ENCODE results near the gene NKIRAS2.
A peak's percentile ranks its signal among the peaks of the same experiment; 100 is the strongest.

Gene NKIRAS2

DNA sequence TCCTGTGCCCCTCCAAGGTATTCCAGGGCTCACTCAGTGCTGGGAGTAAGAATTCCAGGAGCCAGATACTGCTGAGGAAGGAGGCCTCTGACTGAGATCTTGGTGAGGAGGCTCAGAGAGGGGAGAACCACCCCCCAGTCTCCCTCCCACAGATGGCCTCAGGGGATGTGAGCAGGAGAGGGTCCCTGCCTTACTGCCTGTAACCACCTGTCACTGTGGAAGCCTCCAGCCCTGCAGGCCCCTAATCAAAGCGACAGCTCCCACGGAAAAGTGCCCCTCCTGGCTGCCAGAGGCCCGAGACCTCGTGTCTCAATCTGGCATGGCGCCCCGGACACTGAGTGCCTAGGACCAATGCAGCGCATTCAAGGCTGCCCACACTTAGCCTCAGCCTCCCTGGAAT is 38.2 kb downstream of the NKIRAS2 start:
- no peak for DNase-seq

DNA sequence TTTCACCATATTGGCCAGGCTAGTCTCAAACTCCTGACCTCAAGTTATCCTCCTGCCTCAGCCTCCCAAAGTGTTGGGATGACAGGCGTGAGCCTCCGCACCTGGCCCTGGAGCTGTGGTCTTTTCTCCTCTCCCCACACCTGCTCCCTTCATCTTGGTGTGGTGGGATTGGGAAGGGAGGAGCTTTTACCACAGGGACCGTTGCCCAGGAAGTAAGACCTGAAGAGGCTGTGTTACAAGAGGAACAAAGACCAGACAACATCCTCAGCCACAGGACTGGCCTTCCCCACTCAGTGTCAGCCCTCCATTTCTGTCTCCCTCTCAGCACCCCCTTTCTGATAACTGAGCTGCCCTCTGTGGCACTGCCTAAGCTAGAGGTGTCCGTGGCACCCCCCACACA is 39.9 kb downstream of the NKIRAS2 start:
- no peak for DNase-seq

DNA sequence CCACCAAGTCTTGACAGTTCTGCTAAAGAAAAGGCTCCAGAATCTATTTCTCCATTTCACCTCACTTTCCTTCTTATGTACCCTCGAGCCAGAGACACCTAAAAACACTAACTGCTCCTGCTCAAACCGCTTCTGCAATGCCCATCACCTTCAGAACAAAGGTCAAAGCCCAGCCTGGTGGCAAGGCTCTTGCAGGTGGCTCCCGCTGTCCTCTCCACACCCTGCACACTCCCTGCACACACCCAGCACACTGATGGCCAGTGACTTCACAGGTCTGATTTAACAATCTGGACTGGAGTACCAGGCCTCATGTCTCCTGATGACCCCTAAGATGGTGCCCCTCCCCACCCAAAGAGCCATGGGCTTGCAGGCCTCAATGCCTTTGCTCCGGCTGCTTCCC is 40.3 kb downstream of the NKIRAS2 start:
- DNase-seq, result no peak

DNA sequence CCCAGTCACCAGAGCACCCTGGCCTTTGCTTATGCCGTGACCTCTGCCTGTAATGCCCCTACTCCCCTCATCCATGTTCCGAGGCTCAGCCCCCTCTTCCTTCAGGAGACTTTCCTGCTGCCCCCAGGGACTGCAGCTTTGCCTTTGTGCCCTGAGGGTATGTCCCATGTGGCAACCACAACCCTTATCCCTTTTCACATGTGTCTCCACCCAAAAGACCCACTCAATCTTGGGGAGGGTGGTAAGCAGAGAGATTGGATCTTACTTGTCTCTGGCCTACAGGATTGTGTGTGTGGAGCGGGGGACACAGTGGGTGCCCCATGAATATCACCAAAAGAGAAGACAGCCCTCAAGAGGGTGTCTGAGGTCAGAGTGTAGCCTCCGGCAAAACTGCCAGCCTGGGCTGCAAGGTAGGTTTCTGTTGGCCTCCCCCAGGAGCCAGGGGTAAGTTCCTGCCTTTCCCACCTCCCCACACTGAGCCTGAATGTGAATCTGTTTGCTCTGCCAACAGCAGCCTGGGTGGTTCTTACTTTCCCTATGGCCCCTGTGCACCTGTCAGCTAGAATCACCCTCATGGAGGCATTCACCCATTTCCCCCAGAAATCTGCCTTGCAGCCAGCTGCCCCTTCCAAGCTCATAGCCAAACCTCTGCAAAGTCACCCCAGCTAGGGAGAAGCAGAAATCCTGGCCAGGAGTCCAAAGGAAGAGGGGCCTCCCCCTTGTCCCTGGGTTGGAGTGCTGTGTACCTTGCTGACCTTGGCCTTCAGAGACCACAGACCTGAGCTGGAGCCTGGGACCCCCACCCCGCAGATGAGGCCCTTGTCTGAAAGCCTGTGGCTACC is 42.0 kb downstream of the NKIRAS2 start:
- DNase-seq, result no peak

DNA sequence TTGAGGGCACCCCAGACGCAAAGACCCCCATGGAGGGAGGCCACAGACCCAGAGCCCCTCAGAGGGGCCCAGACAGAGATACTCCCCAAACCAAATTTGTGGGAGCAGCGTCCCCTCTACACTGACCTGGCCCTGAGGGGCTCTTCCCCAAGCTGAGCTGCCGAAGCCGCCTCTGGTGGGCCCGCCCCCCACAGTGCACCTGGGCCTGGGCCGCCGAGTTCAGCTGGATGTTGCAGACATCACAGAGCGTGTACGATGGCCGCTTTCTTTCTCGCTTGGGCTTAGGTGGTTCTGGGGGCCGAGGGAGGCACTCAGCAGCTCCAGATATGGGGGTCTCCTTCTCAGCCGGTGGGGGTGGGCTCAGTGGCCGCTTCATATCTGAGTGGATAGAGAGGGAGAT is 42.8 kb downstream of the NKIRAS2 start:
- DNase-seq, result no peak

DNA sequence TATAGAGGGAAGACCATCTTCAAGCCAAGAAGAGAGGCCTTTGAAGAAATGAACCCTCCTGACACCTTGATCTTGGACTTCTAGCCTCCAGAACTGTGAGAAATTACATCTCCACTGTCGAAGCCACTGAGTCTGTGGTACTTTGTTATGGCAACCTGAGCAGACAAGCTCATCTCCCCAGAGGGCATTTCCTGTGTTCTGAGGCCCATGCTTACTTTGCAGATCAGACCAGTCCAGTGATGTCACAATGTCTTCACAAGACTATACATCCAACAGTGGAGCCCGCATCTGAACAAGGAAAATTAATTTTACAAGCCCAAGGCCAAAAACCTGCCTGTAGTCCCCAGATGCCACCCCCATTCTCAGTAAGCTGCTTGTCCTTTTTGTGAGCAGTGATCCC is 45.3 kb downstream of the NKIRAS2 start:
- DNase-seq, result no peak

DNA sequence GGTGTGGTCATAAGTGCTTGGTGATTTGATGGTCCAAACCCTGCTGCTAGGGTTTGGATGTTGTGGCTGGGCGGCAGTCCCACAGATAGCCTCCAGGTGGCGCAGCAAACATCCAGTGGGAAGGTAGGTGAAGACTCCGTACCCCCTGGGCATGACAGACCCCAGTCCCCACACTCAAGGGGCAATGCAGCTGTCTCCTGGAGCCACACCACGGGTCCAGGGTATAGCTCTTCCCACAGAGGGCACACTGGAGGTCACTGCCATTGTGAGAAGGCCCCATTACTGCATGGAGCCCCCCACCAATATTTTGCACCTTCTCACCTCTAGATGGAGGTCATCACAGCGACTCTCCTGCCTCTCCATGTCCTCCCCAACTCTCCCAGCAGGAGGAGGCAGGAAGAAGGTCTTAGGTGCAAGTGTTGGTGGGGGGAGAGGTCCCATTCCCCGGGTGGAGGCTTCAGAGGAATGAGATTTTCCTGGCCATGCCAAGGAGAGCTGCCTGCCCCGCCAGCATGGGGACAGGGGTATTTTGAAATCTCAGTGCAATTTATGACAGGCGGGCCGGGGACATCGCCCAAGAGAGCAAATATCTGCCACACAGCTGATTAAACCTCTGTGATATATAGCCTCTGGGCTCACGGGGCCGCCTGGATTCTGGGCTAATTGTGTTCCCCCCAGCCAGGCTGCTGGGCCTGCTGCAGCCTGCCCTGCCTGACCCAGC is 47.6 kb downstream of the NKIRAS2 start:
- DNase-seq, result peak; percentile 24 to 64 (median 57)

DNA sequence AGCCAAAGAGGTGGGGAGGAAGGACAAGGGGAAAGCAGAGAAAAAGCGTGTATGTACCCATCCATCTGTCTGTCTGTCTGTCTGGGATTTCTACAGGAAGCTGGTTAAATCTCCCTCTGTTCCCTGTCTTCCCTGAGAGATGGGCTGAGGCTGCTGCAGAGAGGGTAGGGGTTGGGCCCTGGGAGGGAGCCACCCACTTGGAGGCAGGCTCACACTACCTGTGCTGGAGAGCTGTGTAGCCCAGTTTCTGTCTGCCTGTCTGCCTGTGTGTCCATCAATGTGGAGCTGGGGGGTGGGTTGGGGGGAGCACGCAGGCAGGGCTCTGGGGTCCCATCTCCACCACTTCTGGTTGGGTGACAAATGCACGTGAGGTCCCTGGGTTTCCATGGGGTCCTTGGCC is 49.1 kb downstream of the NKIRAS2 start:
- DNase-seq, result no peak

DNA sequence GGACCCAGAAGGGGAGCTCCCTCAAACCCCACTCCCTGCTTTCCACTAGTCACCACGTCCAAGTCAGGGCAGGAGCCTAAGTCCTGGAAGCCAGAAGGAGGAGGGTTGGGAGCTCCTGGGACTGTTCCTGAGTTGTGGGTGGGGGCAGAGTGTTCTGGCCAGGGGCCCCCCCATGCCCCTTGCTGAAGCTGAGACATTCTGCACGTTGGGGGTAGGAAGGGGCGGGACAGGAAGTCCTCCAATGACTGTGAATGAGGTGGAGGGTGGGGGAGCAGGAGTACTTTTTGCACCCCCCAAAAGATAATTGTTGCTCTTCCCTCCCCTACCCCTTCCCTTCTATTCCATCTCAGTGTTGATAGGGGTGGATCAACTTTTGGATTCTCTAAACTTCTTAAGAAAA is 51.9 kb downstream of the NKIRAS2 start:
- peak in 1 of 5 experiments; percentile 28 for DNase-seq

DNA sequence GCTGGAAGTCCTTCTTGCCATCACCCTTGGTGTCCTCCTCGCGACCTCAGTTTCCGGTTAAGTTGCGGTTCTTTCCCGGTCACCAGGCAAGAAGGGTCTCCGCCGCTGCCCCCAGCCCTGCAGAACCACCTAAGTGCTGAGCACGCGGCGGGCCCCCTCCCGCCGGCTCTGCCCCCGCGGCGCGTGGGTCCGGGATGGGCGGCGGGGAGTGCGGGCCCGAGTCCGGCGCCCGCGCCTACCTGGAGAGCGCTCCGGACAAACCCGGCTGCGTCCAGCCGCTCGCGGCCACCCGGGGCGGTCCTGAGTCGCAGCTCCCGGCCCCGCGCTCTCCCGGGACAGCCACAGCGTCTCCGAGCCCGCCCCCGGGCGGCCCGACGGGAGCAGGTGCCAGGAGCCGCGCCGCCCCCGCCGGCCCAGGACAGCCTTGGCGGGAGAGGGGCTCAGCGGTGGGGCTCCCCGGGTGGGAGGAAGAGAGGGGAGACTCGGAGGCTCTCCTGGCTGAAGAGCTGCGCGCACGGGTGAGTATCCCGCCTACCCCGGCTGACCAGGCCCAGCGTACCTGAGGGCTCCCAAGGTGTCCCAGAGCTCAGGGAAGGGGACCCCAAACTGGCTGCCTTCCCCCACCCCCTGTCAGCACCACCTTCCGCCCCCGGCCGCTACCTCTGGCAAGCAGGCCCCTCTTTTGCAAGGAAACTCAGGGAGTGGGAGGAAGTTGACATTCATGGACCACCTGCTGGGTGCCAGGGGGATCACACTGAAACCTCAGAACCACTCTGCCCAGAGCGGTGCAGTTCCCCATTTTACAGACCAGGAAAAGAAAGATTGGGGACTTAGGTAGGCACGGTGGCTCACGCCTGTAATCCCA is 52.7 kb downstream of the NKIRAS2 start:
- DNase-seq, result no peak

Data from T-helper 2 cell (primary cell).